NOMO-1 treated with DMSO at 0.1 percent for 48 hours (cell line): Measurements from ENCODE around the gene BCL2L11.

Experiments
- DNase-seq: peaks from one replicate; lab custom pipeline; 2025; ENCODE audit not compliant: unreplicated experiment; lab: John Stamatoyannopoulos, UW

BCL2L11 gene

GRCh38 chr2:111189106-111189505 is 68.4 kb downstream of the BCL2L11 start:
- DNase-seq: no peak

- DNase-seq: no peak
These were observed 70.3 kb downstream of the BCL2L11 start for GRCh38 chr2:111190816-111191540.

GRCh38 chr2:111191877-111192276 is 71.2 kb downstream of the BCL2L11 start:
- no peak for DNase-seq

- no peak for DNase-seq
These were observed 72.2 kb downstream of the BCL2L11 start for GRCh38 chr2:111192776-111193368.

- DNase-seq: no peak
These were observed 74.3 kb downstream of the BCL2L11 start for GRCh38 chr2:111194835-111195621.

GRCh38 chr2:111196435-111196834 is 75.7 kb downstream of the BCL2L11 start:
- DNase-seq: no peak

GRCh38 chr2:111198701-111199100 is 78.0 kb downstream of the BCL2L11 start:
- no peak for DNase-seq

GRCh38 chr2:111199840-111200239 is 79.1 kb downstream of the BCL2L11 start:
- no peak for DNase-seq

GRCh38 chr2:111200333-111200881 is 79.7 kb downstream of the BCL2L11 start:
- DNase-seq: no peak

GRCh38 chr2:111201214-111201613 is 80.5 kb downstream of the BCL2L11 start:
- no peak for DNase-seq

GRCh38 chr2:111202266-111203040 is 81.7 kb downstream of the BCL2L11 start:
- DNase-seq: no peak

GRCh38 chr2:111204706-111205105 is 84.0 kb downstream of the BCL2L11 start:
- DNase-seq: no peak

- no peak for DNase-seq
These were observed 85.1 kb downstream of the BCL2L11 start for GRCh38 chr2:111205774-111206173.

GRCh38 chr2:111207851-111208250 is 87.1 kb downstream of the BCL2L11 start:
- no peak for DNase-seq

- no peak for DNase-seq
These were observed 87.9 kb downstream of the BCL2L11 start for GRCh38 chr2:111208639-111209038.

- DNase-seq: peak; percentile 80
These were observed 88.4 kb downstream of the BCL2L11 start for GRCh38 chr2:111209045-111209514.

- DNase-seq: no peak
These were observed 89.3 kb downstream of the BCL2L11 start for GRCh38 chr2:111210036-111210435.

GRCh38 chr2:111213877-111214276 is 93.2 kb downstream of the BCL2L11 start:
- DNase-seq: no peak

GRCh38 chr2:111216811-111217652 is 96.3 kb downstream of the BCL2L11 start:
- no peak for DNase-seq
